MM.1S (cell line): ENCODE results near the gene ALDH9A1.

Experiments used
- CTCF ChIP-seq: fragments of 300-600 bp; sonication (generic); IDR thresholded peaks from 2 replicates; pipeline ENCODE4 v1.5.1; 2016; ENCODE audit warnings: antibody characterized with exemption, low read length, mixed read lengths
- EZH2 ChIP-seq: fragments of 300-600 bp; sonication (generic); optimal IDR thresholded peaks from 2 replicates; pipeline ENCODE3; 2017; ENCODE audit warnings: low read depth, mild to moderate bottlenecking, antibody characterized with exemption, low read length, mixed read lengths
- EZH2phosphoT487 ChIP-seq: fragments of 300-600 bp; sonication (generic); IDR thresholded peaks from 2 replicates; pipeline ENCODE4 v1.6.1; 2018; ENCODE audit warnings: antibody characterized with exemption, low read length

DNA sequence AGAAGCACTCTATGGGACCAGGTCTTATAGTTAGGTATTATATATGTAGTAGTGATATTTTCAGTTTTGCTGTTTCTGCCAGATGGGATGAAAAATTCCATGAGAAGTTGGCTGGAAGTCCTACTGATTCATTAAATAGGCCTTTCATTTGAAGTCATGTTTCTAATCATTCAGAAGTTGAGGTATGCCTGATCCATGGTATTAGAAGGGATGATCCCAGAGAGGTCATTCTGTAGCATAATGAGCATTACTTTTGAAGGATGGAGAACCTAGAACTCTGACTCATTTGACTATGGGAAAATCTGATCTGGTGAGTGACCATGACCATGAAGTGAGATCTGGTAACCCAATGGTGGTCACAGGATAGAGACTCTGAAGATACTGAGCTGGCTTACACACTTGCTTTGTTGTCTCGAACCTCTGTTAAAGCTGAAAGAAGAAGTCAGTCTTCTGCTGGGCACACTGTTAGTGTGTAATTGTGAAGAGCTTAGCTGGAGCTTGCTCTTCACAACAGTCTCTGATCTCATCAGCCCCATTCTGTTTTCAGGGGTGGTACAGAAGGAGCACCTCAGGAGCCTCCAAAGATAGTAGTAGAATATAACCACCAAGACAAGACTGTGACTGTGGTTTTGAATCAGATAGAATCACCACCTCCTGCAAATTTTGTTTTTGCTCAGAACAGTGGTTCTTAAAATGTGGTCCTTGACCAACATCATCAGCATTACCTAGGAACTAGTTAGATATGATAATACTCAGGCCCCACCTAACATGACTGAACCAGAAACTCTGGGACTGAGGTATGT lies 58.3 kb downstream of the ALDH9A1 start:
- TF ChIP-seq CTCF (no peak), EZH2phosphoT487 (no peak), EZH2 (no peak)
